ENCODE results near the gene RNASE1. TPM values are rescaled to one million over a fixed set of nuclear protein-coding genes. Genes with fewer than 3 reads are reported as not detected.

RNASE1 gene
- total and polyA plus RNA-seq, 10 of the 15 experiments (the other 5 are each of a cell fraction or from before 2014, with no cell fraction given), result 0.11 to 0.72 (median 0.38) TPM; not detected in 7

GRCh38 chr14:20801726-20802125 is 918 bp downstream of the RNASE1 start:
- WGBS (ENCODE audit: insufficient coverage, insufficient replicate concordance, low lambda C conversion rate, missing lambda C conversion rate), result 70% methylated on average over 9 of the region's 9 CpGs
- Histone ChIP-seq H3K4me3 (no peak overlapping the region), H3K9me3 (replicated peaks; ENCODE audit: control insufficient read depth, insufficient read depth, low read length) (no peaks in the 10 kb centered on the region), H3K4me2 (ENCODE audit: control insufficient read depth, insufficient read depth) (no peak overlapping the region), H3K36me3 (ENCODE audit: control insufficient read depth in 2 of 2, insufficient read depth in 2 of 2, low read length in 1 of 2) (no peaks in the 10 kb centered on the region), H3K79me2 (ENCODE audit: control insufficient read depth, insufficient read depth, low read length) (no peaks in the 10 kb centered on the region), H3K4me1 (ENCODE audit: control insufficient read depth, insufficient read depth, low read length) (peaks cover 26% of the 10 kb centered on the region), H2AFZ (ENCODE audit: control insufficient read depth, low read depth, low read length) (no peak overlapping the region), H3K27me3 (replicated peaks in 1 of 2; ENCODE audit: control insufficient read depth in 2 of 2, insufficient read depth in 2 of 2, low read length in 1 of 2) (no peaks in the 10 kb centered on the region), H3K9ac (ENCODE audit: control insufficient read depth, insufficient read depth, low read length) (no peak overlapping the region), H3K27ac (ENCODE audit: control insufficient read depth, insufficient read depth) (no peak overlapping the region), H4K20me1 (ENCODE audit: control insufficient read depth, insufficient read depth) (no peaks in the 10 kb centered on the region)
- ChIA-PET SMC1A (ENCODE audit: uncharacterized antibody, unreplicated experiment) (no interaction called here), RAD21 (ENCODE audit: unreplicated experiment) (no interaction called here), CTCF (no interaction called here), POLR2A (no interaction called here)
- BruUV-seq (replicated peaks), result no TSS peak
- FAIRE-seq, result no peak
- no peak for ATAC-seq
- no peak for DNase-seq (ENCODE audit: low read depth, low spot score)
- in situ Hi-C loops (cut with MboI) (no loop called here), intact Hi-C loops (cut with micrococcal nuclease; ENCODE audit: unreplicated experiment) (no loop called here)
- TF ChIP-seq SMAD1 (IDR thresholded peaks at IDR 0.05; ENCODE audit: low read depth, partially characterized antibody) (no peak), CBFB (IDR thresholded peaks at IDR 0.05; ENCODE audit: low read depth) (no peak), KAT2A (conservative IDR thresholded peaks at IDR 0.05; ENCODE audit: control insufficient read depth, low read depth, low read length) (no peak), EP300 (IDR thresholded peaks at IDR 0.05; ENCODE audit: borderline replicate concordance in 1 of 2, control insufficient read depth in 1 of 2, low read depth in 2 of 2, low read length in 2 of 2) (no peak), NR2C2 (IDR thresholded peaks at IDR 0.05; ENCODE audit: borderline replicate concordance, control insufficient read depth, insufficient read length, low read depth) (no peak), JUND (IDR thresholded peaks at IDR 0.05; ENCODE audit: low read depth, low read length) (no peak), BRCA1 (IDR thresholded peaks at IDR 0.05; ENCODE audit: low read depth, low read length) (no peak), IRF3 (IDR thresholded peaks at IDR 0.05) (no peak), PML (IDR thresholded peaks at IDR 0.05; ENCODE audit: low read length) (no peak), SMAD5 (IDR thresholded peaks at IDR 0.05; ENCODE audit: low read depth) (no peak), EZH2 (IDR thresholded peaks at IDR 0.05; ENCODE audit: borderline replicate concordance, control insufficient read depth, low read depth, low read length) (no peak), BCL3 (IDR thresholded peaks at IDR 0.05; ENCODE audit: borderline replicate concordance, insufficient read depth, low read depth, low read length, poor library complexity, severe bottlenecking) (no peak), SREBF2 (IDR thresholded peaks at IDR 0.05; ENCODE audit: low read length) (no peak)
- TF ChIP-seq, protein P1, sequence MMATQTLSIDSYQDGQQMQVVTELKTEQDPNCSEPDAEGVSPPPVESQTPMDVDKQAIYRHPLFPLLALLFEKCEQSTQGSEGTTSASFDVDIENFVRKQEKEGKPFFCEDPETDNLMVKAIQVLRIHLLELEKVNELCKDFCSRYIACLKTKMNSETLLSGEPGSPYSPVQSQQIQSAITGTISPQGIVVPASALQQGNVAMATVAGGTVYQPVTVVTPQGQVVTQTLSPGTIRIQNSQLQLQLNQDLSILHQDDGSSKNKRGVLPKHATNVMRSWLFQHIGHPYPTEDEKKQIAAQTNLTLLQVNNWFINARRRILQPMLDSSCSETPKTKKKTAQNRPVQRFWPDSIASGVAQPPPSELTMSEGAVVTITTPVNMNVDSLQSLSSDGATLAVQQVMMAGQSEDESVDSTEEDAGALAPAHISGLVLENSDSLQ (IDR thresholded peaks at IDR 0.05), result no peak
- TF ChIP-seq, protein P2, sequence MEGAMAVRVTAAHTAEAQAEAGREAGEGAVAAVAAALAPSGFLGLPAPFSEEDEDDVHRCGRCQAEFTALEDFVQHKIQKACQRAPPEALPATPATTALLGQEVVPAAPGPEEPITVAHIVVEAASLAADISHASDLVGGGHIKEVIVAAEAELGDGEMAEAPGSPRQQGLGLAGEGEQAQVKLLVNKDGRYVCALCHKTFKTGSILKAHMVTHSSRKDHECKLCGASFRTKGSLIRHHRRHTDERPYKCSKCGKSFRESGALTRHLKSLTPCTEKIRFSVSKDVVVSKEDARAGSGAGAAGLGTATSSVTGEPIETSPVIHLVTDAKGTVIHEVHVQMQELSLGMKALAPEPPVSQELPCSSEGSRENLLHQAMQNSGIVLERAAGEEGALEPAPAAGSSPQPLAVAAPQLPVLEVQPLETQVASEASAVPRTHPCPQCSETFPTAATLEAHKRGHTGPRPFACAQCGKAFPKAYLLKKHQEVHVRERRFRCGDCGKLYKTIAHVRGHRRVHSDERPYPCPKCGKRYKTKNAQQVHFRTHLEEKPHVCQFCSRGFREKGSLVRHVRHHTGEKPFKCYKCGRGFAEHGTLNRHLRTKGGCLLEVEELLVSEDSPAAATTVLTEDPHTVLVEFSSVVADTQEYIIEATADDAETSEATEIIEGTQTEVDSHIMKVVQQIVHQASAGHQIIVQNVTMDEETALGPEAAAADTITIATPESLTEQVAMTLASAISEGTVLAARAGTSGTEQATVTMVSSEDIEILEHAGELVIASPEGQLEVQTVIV (IDR thresholded peaks at IDR 0.05; ENCODE audit: borderline replicate concordance, partially characterized antibody), result no peak

Data from GM12878 (cell line).